Fibroblast of lung (primary cell): Measurements from ENCODE around the gene SLC6A1. TPM values are rescaled to one million over a fixed set of nuclear protein-coding genes. Genes with fewer than 3 reads are reported as not detected.

Experiments
- DNase-seq, 2 donors: peaks; one replicate each; pipeline versions ENCODE4 v3.0.0 to v3.0.0-alpha.2; 2010; ENCODE audit warnings: low read depth in 2 of 2
- H2AFZ ChIP-seq: 2 replicates; pipeline ENCODE4 v1.5.1; 2012; ENCODE audit warnings: low read length, control low read depth, inconsistent platforms
- H3K27ac ChIP-seq: 2 replicates; pipeline ENCODE4 v1.5.1; 2011; ENCODE audit warnings: low read length, control low read depth; ENCODE audit not compliant: insufficient read depth
- H3K27me3 ChIP-seq: 2 replicates; pipeline ENCODE4 v1.5.1; 2011; ENCODE audit warnings: mild to moderate bottlenecking, low read length; ENCODE audit not compliant: control insufficient read depth, insufficient read depth
- H3K36me3 ChIP-seq: 2 replicates; pipeline ENCODE4 v1.5.1; 2011; ENCODE audit warnings: low read length; ENCODE audit not compliant: control insufficient read depth, insufficient read depth
- H3K4me1 ChIP-seq: 2 replicates; pipeline ENCODE4 v1.5.1; 2011; ENCODE audit warnings: low read length; ENCODE audit not compliant: control insufficient read depth, insufficient read depth; ENCODE audit errors: extremely low read depth
- H3K4me2 ChIP-seq: 2 replicates; pipeline ENCODE4 v1.5.1; 2011; ENCODE audit warnings: low read length, control low read depth; ENCODE audit not compliant: insufficient read depth; ENCODE audit errors: extremely low read depth
- H3K4me3 ChIP-seq, 4 experiments: fragments of 200-600 bp in 1 of 4; sonication (generic) in 1 of 4; replicated peaks in 1 of 4; 2 replicates each; pipeline ENCODE4 v1.5.1; 2011 to 2016; ENCODE audit warnings: low read length in 4 of 4, low read depth in 3 of 4, mild to moderate bottlenecking in 3 of 4, control low read depth in 2 of 4, inconsistent platforms in 1 of 4, mixed read lengths in 1 of 4; ENCODE audit not compliant: insufficient read depth in 1 of 4; ENCODE audit errors: control extremely low read depth in 1 of 4
- H3K79me2 ChIP-seq: 2 replicates; pipeline ENCODE4 v1.5.1; 2012; ENCODE audit warnings: mild to moderate bottlenecking, low read length, inconsistent platforms; ENCODE audit not compliant: control insufficient read depth, insufficient read depth
- H3K9ac ChIP-seq: 2 replicates; pipeline ENCODE4 v1.5.1; 2011; ENCODE audit warnings: mild to moderate bottlenecking, low read length, control low read depth; ENCODE audit not compliant: insufficient read depth
- H3K9me3 ChIP-seq: 2 replicates; pipeline ENCODE4 v1.5.1; 2012; ENCODE audit warnings: low read depth, low read length; ENCODE audit not compliant: control insufficient read depth, insufficient read depth
- H4K20me1 ChIP-seq: 2 replicates; pipeline ENCODE4 v1.5.1; 2011; ENCODE audit warnings: low read length; ENCODE audit not compliant: control insufficient read depth, insufficient read depth; ENCODE audit errors: extremely low read depth
- EZH2 ChIP-seq: IDR thresholded peaks from 2 replicates; pipeline ENCODE4 v1.5.1; 2012; ENCODE audit warnings: low read length, control low read depth, mild to moderate bottlenecking; ENCODE audit errors: missing control alignments
- polyA plus RNA-seq, 2 donors: library from polyadenylated mRNA; depleted of rRNA in 1 of 2; stranded (reverse) in 1 of 2; unstranded in 1 of 2; fragments of >200 nt; gene quantifications; 2 replicates each; pipeline ENCODE4 v1.2.1, GENCODE V29; 2011 to 2012; ENCODE audit warnings: missing spikeins in 1 of 2
- total RNA-seq: library from RNA; depleted of rRNA; stranded (reverse); fragments of >200 nt; gene quantifications from 2 replicates; pipeline ENCODE4 v1.2.1, GENCODE V29; 2014
- TF ChIP-seq, protein P1 (sequence below), 2 donors: IDR thresholded peaks in 1 of 2; conservative IDR thresholded peaks in 1 of 2; 1 replicate in 1 of 2; 2 replicates in 1 of 2; pipeline ENCODE4 v1.5.1; 2011 to 2012; ENCODE audit warnings: low read length in 2 of 2, control low read depth in 1 of 2, inconsistent platforms in 1 of 2, low read depth in 1 of 2, mild to moderate bottlenecking in 1 of 2

SLC6A1 gene
- total and polyA plus RNA-seq, 2 donors (not counting 1 experiment from before 2014, with no cell fraction given) = not detected

DNA sequence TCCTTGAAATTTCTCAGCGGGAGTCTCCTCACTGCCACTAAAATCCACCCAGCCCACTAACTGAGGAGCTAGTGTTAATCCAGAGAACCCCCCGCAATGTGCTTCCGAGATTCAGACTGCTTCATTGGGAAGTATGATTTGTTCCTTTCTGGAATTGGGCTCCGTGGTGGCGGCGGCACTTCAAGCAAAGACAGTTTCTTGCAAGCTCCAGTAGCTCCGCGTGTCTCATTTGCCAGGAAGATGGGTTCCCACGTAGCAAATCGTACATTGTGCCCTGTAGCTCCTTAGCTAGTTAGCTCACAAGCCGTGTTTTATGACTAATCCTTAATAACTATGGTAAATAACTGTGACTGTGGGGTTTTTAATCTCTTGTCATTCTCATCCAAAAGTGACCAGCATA, 45.4 kb downstream of the SLC6A1 start:
- H3K4me2 ChIP-seq = no peak overlapping the region
- H3K9ac ChIP-seq = no peak overlapping the region
- H2AFZ ChIP-seq = no peak overlapping the region
- H3K4me3 ChIP-seq = no peak overlapping the region
- H3K9me3 ChIP-seq = no peaks in the 10 kb centered on the region
- no peaks in the 10 kb centered on the region for H3K36me3 ChIP-seq
- no peaks in the 10 kb centered on the region for H3K79me2 ChIP-seq
- no peak for TF ChIP-seq EZH2
- TF ChIP-seq, protein P1, sequence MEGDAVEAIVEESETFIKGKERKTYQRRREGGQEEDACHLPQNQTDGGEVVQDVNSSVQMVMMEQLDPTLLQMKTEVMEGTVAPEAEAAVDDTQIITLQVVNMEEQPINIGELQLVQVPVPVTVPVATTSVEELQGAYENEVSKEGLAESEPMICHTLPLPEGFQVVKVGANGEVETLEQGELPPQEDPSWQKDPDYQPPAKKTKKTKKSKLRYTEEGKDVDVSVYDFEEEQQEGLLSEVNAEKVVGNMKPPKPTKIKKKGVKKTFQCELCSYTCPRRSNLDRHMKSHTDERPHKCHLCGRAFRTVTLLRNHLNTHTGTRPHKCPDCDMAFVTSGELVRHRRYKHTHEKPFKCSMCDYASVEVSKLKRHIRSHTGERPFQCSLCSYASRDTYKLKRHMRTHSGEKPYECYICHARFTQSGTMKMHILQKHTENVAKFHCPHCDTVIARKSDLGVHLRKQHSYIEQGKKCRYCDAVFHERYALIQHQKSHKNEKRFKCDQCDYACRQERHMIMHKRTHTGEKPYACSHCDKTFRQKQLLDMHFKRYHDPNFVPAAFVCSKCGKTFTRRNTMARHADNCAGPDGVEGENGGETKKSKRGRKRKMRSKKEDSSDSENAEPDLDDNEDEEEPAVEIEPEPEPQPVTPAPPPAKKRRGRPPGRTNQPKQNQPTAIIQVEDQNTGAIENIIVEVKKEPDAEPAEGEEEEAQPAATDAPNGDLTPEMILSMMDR (conservative IDR thresholded peaks at IDR 0.05 in 1 of 2, IDR thresholded peaks at IDR 0.05 in 1 of 2; ENCODE audit: low read depth in 1 of 2, low read length in 2 of 2) = no peak
- H3K27me3 ChIP-seq = no peaks in the 10 kb centered on the region
- no peaks in the 10 kb centered on the region for H3K4me1 ChIP-seq
- H3K27ac ChIP-seq = no peak overlapping the region
- DNase-seq = no peak
- no peaks in the 10 kb centered on the region for H4K20me1 ChIP-seq

DNA sequence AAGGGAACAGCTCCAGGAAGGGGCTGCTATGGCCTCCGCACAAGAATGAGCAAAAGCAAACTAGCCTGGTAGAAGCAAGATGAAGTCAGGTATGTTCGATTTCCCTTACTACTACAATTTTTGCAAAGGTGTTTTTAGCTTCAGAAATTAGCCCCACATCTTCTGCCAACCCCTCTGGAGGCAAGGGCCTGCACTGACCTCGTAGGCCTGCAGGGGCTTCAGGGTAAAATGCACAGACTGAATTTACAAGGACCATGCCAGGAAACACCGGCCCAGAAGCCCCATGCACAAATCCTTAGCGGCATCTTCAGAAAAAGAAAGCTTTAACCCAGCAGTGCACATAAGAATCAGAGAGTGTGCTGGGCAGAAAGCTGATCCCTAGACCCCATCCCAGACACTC, 53.0 kb downstream of the SLC6A1 start:
- no peaks in the 10 kb centered on the region for H4K20me1 ChIP-seq
- H3K27me3 ChIP-seq = peaks cover 5% of the 10 kb centered on the region
- H3K4me3 ChIP-seq = no peak overlapping the region
- no peak for DNase-seq
- no peaks in the 10 kb centered on the region for H3K9me3 ChIP-seq
- no peak overlapping the region for H2AFZ ChIP-seq
- H3K79me2 ChIP-seq = no peaks in the 10 kb centered on the region
- H3K27ac ChIP-seq = no peak overlapping the region
- TF ChIP-seq, protein P1 (conservative IDR thresholded peaks at IDR 0.05 in 1 of 2, IDR thresholded peaks at IDR 0.05 in 1 of 2; ENCODE audit: low read depth in 1 of 2, low read length in 2 of 2) = no peak
- no peak for TF ChIP-seq EZH2
- no peaks in the 10 kb centered on the region for H3K36me3 ChIP-seq
- no peak overlapping the region for H3K4me2 ChIP-seq
- H3K9ac ChIP-seq = no peak overlapping the region
- H3K4me1 ChIP-seq = no peaks in the 10 kb centered on the region

DNA sequence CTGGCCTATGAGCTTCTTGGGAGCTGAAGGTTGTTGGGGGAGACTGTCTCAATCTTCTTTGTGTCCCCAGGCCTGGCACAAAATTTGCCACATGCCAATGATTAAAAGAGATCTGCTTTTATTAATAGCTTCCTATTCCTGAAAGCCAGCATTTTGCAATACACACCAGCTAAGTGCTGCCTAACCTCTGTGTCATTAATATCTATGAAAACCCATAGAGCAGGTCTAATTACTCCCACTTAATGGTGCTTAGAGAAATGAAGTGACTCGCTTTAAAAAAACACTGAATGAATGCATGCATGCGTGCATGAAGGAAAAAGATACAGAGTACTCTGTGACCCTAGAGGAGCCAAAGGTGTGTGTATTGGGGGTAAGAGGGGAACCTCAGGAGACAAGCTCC, 55.0 kb downstream of the SLC6A1 start:
- no peak for DNase-seq
- TF ChIP-seq, protein P1 (conservative IDR thresholded peaks at IDR 0.05 in 1 of 2, IDR thresholded peaks at IDR 0.05 in 1 of 2; ENCODE audit: low read depth in 1 of 2, low read length in 2 of 2) = no peak
- TF ChIP-seq EZH2 = no peak
- no peaks in the 10 kb centered on the region for H4K20me1 ChIP-seq
- no peaks in the 10 kb centered on the region for H3K9me3 ChIP-seq
- no peaks in the 10 kb centered on the region for H3K79me2 ChIP-seq
- no peak overlapping the region for H2AFZ ChIP-seq
- H3K4me2 ChIP-seq = no peak overlapping the region
- H3K4me3 ChIP-seq = no peak overlapping the region
- peaks cover 13% of the 10 kb centered on the region for H3K27me3 ChIP-seq
- no peak overlapping the region for H3K9ac ChIP-seq
- no peaks in the 10 kb centered on the region for H3K36me3 ChIP-seq
- no peaks in the 10 kb centered on the region for H3K4me1 ChIP-seq
- no peak overlapping the region for H3K27ac ChIP-seq
